Hepatocyte (in vitro differentiated cells): Measurements from ENCODE around the gene ZNF574.

ENCODE experiments used
- EZH2 ChIP-seq: fragments of 200-600 bp; sonication (generic); IDR thresholded peaks from 2 replicates; pipeline ENCODE4 v1.6.1; 2016; ENCODE audit warnings: antibody characterized with exemption, mild to moderate bottlenecking, borderline replicate concordance
- EZH2phosphoT487 ChIP-seq: fragments of 200-600 bp; sonication (generic); IDR thresholded peaks from one replicate; pipeline ENCODE4 v1.6.1; 2018; ENCODE audit warnings: antibody characterized with exemption, mild to moderate bottlenecking, low read depth, moderate library complexity; ENCODE audit not compliant: unreplicated experiment, severe bottlenecking
- TF ChIP-seq, protein P1 (sequence below): fragments of 200-600 bp; sonication (generic); IDR thresholded peaks from 2 replicates; pipeline ENCODE4 v1.5.1; 2016; ENCODE audit warnings: antibody characterized with exemption, mild to moderate bottlenecking; ENCODE audit not compliant: poor library complexity

DNA sequence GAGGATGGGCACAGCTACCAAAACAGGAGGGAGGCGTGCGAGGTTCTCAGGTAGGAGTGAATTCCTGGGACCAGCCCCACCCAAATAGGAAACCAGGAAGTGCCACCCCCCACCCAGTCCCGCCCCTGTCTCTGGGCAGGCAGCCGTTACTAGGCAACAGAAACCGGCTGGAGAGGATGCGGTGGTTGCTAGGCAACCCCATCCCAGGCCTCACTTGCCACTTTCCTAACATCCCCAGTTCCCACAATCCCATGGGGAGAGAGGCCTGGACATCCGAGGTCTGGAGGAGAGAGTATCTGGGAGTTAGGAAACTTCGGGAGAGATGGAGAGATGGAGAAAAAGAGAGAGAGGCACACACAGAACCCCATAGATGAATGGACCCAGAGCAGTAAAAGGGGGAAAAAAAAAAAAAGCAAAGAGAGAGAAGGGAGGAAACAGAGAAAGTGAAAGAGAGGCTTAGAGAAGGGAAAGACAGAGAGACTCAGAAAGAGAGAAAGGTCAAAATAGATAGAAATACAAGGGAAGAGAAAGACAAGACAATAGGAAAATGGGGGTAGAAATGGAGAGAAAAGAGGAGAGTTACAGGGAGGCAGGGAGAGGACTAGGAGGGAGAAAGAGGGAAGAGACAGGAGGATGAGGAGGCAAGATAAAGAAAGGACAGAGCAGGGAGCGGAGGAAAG, 9.8 kb upstream of the ZNF574 start:
- TF ChIP-seq, protein P1, sequence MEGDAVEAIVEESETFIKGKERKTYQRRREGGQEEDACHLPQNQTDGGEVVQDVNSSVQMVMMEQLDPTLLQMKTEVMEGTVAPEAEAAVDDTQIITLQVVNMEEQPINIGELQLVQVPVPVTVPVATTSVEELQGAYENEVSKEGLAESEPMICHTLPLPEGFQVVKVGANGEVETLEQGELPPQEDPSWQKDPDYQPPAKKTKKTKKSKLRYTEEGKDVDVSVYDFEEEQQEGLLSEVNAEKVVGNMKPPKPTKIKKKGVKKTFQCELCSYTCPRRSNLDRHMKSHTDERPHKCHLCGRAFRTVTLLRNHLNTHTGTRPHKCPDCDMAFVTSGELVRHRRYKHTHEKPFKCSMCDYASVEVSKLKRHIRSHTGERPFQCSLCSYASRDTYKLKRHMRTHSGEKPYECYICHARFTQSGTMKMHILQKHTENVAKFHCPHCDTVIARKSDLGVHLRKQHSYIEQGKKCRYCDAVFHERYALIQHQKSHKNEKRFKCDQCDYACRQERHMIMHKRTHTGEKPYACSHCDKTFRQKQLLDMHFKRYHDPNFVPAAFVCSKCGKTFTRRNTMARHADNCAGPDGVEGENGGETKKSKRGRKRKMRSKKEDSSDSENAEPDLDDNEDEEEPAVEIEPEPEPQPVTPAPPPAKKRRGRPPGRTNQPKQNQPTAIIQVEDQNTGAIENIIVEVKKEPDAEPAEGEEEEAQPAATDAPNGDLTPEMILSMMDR: no peak
- TF ChIP-seq EZH2: no peak
- TF ChIP-seq EZH2phosphoT487: no peak
